ENCODE measurements around the gene WTIP.

WTIP gene

GRCh38 chr19:34448191-34448590, 33.4 kb upstream of the WTIP start:
- no peaks in the 10 kb centered on the region for H3K9me3 ChIP-seq (ENCODE audit: insufficient read depth, low read length)
- no peaks in the 10 kb centered on the region for H3K9me2 ChIP-seq (replicated peaks; ENCODE audit: insufficient read depth, low read length)
- H3K27me3 ChIP-seq (ENCODE audit: low read length), result no peaks in the 10 kb centered on the region
- H3K79me2 ChIP-seq (ENCODE audit: insufficient read depth, low read length), result peaks cover 36% of the 10 kb centered on the region
- no peak overlapping the region for H3K4me3 ChIP-seq (ENCODE audit: insufficient read depth, low read length, poor library complexity, severe bottlenecking)
- no peak overlapping the region for H3K4me2 ChIP-seq (ENCODE audit: low read depth, low read length, poor library complexity, severe bottlenecking)
- H3K27ac ChIP-seq (ENCODE audit: low read depth, low read length), result no peak overlapping the region
- no peak overlapping the region for H2AFZ ChIP-seq (ENCODE audit: low read depth, low read length, severe bottlenecking)
- H3F3A ChIP-seq (ENCODE audit: insufficient read depth), result no peaks in the 10 kb centered on the region
- H3K36me3 ChIP-seq (ENCODE audit: low read length), result peaks cover 60% of the 10 kb centered on the region
- peaks cover 11% of the 10 kb centered on the region for H4K20me1 ChIP-seq (ENCODE audit: low read depth, low read length)
- no peak overlapping the region for H3K9ac ChIP-seq (ENCODE audit: low read length)
- TF ChIP-seq EZH2phosphoT487 (conservative IDR thresholded peaks at IDR 0.05; ENCODE audit: low read length) (no peak), CTCF (IDR thresholded peaks at IDR 0.05; ENCODE audit: insufficient read depth, low read length, poor library complexity, severe bottlenecking) (no peak)

DNA sequence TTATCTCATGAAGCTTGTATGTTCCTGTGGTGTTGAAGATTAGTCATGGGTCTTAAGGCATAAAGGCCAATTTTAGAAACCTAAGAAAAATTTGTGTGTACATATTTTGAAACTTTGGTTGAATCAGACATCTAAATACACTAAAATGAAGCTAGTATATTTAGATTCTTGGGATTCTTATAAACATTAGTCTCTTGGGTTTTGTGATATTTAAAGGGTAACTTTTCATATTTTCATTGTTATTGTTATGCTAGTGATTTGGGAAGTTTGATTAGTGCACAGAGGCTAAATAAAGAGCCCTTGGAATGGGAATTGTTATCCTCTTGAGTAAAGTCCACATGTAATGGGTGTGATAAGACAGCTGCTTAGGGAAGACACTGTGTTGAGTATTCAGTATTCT, 28.8 kb upstream of the WTIP start:
- Histone ChIP-seq H3K9ac (ENCODE audit: low read length) (no peak overlapping the region), H3K4me2 (ENCODE audit: low read depth, low read length, poor library complexity, severe bottlenecking) (no peak overlapping the region), H3K4me3 (ENCODE audit: insufficient read depth, low read length, poor library complexity, severe bottlenecking) (no peak overlapping the region), H3K27ac (ENCODE audit: low read depth, low read length) (no peak overlapping the region), H3K9me2 (replicated peaks; ENCODE audit: insufficient read depth, low read length) (no peaks in the 10 kb centered on the region), H3K27me3 (ENCODE audit: low read length) (no peaks in the 10 kb centered on the region), H3K9me3 (ENCODE audit: insufficient read depth, low read length) (no peaks in the 10 kb centered on the region), H3K36me3 (ENCODE audit: low read length) (peaks cover 49% of the 10 kb centered on the region), H3F3A (ENCODE audit: insufficient read depth) (no peaks in the 10 kb centered on the region), H4K20me1 (ENCODE audit: low read depth, low read length) (peaks cover 15% of the 10 kb centered on the region), H2AFZ (ENCODE audit: low read depth, low read length, severe bottlenecking) (no peak overlapping the region), H3K79me2 (ENCODE audit: insufficient read depth, low read length) (peaks cover 46% of the 10 kb centered on the region)
- TF ChIP-seq EZH2phosphoT487 (conservative IDR thresholded peaks at IDR 0.05; ENCODE audit: low read length), result no peak
- no peak for TF ChIP-seq CTCF (IDR thresholded peaks at IDR 0.05; ENCODE audit: insufficient read depth, low read length, poor library complexity, severe bottlenecking)

DNA sequence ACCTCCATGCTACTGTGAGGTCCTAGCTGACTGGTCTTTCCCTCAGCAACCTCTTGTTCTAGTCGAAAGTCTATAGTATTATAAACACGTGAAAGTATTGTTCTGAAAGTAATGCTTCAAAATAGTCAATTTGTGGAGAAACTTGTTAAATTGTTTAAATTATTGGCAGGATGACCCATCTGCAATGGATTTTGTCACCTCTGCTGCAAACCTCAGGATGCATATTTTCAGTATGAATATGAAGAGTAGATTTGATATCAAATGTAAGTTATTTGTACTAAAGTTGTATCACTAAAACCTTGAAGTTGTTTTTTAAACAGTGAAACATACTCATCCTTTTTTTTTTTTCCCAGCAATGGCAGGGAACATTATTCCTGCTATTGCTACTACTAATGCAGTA, 27.5 kb upstream of the WTIP start:
- peaks cover 15% of the 10 kb centered on the region for H4K20me1 ChIP-seq (ENCODE audit: low read depth, low read length)
- H3F3A ChIP-seq (ENCODE audit: insufficient read depth), result no peaks in the 10 kb centered on the region
- no peaks in the 10 kb centered on the region for H3K27me3 ChIP-seq (ENCODE audit: low read length)
- no peak overlapping the region for H3K9ac ChIP-seq (ENCODE audit: low read length)
- no peaks in the 10 kb centered on the region for H3K9me3 ChIP-seq (ENCODE audit: insufficient read depth, low read length)
- H3K4me3 ChIP-seq (ENCODE audit: insufficient read depth, low read length, poor library complexity, severe bottlenecking), result no peak overlapping the region
- TF ChIP-seq CTCF (IDR thresholded peaks at IDR 0.05; ENCODE audit: insufficient read depth, low read length, poor library complexity, severe bottlenecking) (no peak), EZH2phosphoT487 (conservative IDR thresholded peaks at IDR 0.05; ENCODE audit: low read length) (no peak)
- no peak overlapping the region for H3K27ac ChIP-seq (ENCODE audit: low read depth, low read length)
- peaks cover 59% of the 10 kb centered on the region for H3K36me3 ChIP-seq (ENCODE audit: low read length)
- no peak overlapping the region for H3K4me2 ChIP-seq (ENCODE audit: low read depth, low read length, poor library complexity, severe bottlenecking)
- no peak overlapping the region for H2AFZ ChIP-seq (ENCODE audit: low read depth, low read length, severe bottlenecking)
- H3K79me2 ChIP-seq (ENCODE audit: insufficient read depth, low read length), result peaks cover 48% of the 10 kb centered on the region
- no peaks in the 10 kb centered on the region for H3K9me2 ChIP-seq (replicated peaks; ENCODE audit: insufficient read depth, low read length)

Measured in SU-DHL-6 (cell line).